GM04503 (cell line): ENCODE data around the gene CYGB.
"Not testable (repeated sequence)": the region's sequence is repeated elsewhere in the genome, so short reads cannot be mapped to it uniquely, and the experiment has no call there.

Experiments used
- DNase-seq: peaks from one replicate; pipeline ENCODE4 v3.0.0-alpha.2; 2012; ENCODE audit warnings: low read depth

CYGB gene

GRCh38 chr17:76567634-76568432, 30.3 kb upstream of the CYGB start:
- no peak for DNase-seq

GRCh38 chr17:76566988-76567431, 29.5 kb upstream of the CYGB start:
- DNase-seq: no peak

- DNase-seq: no peak
Observed at GRCh38 chr17:76566613-76566943, 29.1 kb upstream of the CYGB start.

GRCh38 chr17:76565728-76566612, 28.5 kb upstream of the CYGB start:
- DNase-seq: no peak

GRCh38 chr17:76564991-76565727, 27.6 kb upstream of the CYGB start:
- not testable (repeated sequence) for DNase-seq

- DNase-seq: not testable (repeated sequence)
Observed at GRCh38 chr17:76563359-76563758, 25.9 kb upstream of the CYGB start.

GRCh38 chr17:76562734-76563148, 25.2 kb upstream of the CYGB start:
- peak; percentile 88 for DNase-seq

- DNase-seq: peak; percentile 82
Observed at GRCh38 chr17:76561799-76562268, 24.3 kb upstream of the CYGB start.

- DNase-seq: no peak
Observed at GRCh38 chr17:76561332-76561731, 23.8 kb upstream of the CYGB start.

GRCh38 chr17:76560877-76561221, 23.3 kb upstream of the CYGB start:
- DNase-seq: no peak

GRCh38 chr17:76560036-76560876, 22.7 kb upstream of the CYGB start:
- DNase-seq: no peak

- DNase-seq: not testable (repeated sequence)
Observed at GRCh38 chr17:76559460-76559859, 22.0 kb upstream of the CYGB start.

GRCh38 chr17:76558198-76559095, 20.9 kb upstream of the CYGB start:
- DNase-seq: no peak

GRCh38 chr17:76557368-76558197, 20.1 kb upstream of the CYGB start:
- peak; percentile 62 for DNase-seq

GRCh38 chr17:76556765-76557367, 19.4 kb upstream of the CYGB start:
- no peak for DNase-seq

- no peak for DNase-seq
Observed at GRCh38 chr17:76554131-76554530, 16.6 kb upstream of the CYGB start.

GRCh38 chr17:76553178-76553908, 15.8 kb upstream of the CYGB start:
- no peak for DNase-seq

- DNase-seq: no peak
Observed at GRCh38 chr17:76551685-76552084, 14.2 kb upstream of the CYGB start.
